ENCODE measurements around the gene TBL3.

The TBL3 gene

GRCh38 chr16:2029350-2029749, 57.5 kb downstream of the TBL3 start:
- no peak for DNase-seq (ENCODE audit: insufficient read length)
- TF ChIP-seq POLR2AphosphoS5 (IDR thresholded peaks at IDR 0.05; ENCODE audit: low read depth, low read length) (no peak), POLR2A (IDR thresholded peaks at IDR 0.05; ENCODE audit: low read depth, low read length) (no peak), TAF1 (IDR thresholded peaks at IDR 0.05; ENCODE audit: borderline replicate concordance, low read depth, low read length) (no peak)
- FAIRE-seq: no peak

DNA sequence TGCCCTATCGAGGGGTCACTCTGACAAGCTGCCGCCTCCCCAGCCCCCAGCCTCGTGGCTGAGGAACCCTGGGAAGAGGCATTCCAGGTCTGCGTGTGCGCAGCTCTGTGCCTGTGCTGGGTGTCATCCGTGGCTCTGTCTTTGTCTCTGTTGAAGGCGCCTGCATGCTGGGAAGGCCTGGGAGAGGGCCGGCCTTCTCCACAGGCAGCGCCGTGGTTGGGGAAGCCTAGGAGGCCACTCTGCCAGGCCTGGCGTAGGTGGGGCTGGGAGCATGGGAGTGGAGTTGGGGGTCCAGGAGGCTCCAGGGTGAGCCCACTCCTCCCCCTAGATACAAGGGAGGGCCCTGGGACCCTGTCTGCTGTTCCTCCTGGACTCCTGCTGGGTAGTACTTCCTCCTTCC, 58.2 kb downstream of the TBL3 start:
- TF ChIP-seq TAF1 (IDR thresholded peaks at IDR 0.05; ENCODE audit: borderline replicate concordance, low read depth, low read length): no peak
- FAIRE-seq (no peak), DNase-seq (ENCODE audit: insufficient read length) (no peak)

DNA sequence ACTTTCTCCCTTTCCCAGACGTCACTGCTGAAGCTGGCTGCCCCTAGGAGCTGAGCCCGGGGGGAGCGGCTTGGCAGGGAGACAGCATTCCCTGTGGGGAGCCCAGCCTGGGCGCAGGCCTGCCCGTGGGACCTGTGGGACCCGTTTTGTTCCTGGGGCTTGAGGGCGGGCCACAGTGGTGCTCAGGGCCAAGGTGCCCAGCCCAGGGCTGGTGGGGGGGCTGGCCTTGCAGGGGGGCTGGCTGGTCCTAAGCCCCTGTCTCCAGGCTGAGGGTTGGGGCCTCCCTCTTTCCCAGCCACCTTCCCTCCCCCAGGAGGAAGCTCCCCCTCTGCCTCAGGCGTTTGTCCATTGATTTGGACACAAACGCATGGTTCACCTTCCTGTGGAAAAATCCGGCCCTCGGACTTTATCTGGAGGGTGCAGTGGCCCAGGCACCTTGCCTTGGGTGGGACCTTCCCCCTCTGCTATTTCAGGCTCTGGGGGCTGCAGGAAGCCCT, 59.3 kb downstream of the TBL3 start:
- DNase-seq (ENCODE audit: insufficient read length): no peak
- FAIRE-seq: no peak

More for the DNA sequence above, 59.3 kb downstream of the TBL3 start:
- TF ChIP-seq POLR2AphosphoS5 (IDR thresholded peaks at IDR 0.05; ENCODE audit: low read depth, low read length) (no peak), POLR2A (IDR thresholded peaks at IDR 0.05; ENCODE audit: low read depth, low read length) (no peak), TAF1 (IDR thresholded peaks at IDR 0.05; ENCODE audit: borderline replicate concordance, low read depth, low read length) (no peak)
